H1 (cell line): ENCODE measurements around the gene KIZ. TPM values are rescaled to one million over a fixed set of nuclear protein-coding genes. Genes with fewer than 3 reads are reported as not detected.

Experiments used
- CBX5 ChIP-seq: fragments of 300-800, 300-1000 bp; sonication (generic); IDR thresholded peaks from 2 replicates; pipeline ENCODE4 v1.7.1; 2016; ENCODE audit warnings: antibody characterized with exemption, low read length, low read depth
- KDM1A ChIP-seq: fragments of 200-600, 300-600 bp; sonication (generic); IDR thresholded peaks from 2 replicates; pipeline ENCODE4 v1.7.1; 2016; ENCODE audit warnings: mild to moderate bottlenecking, low read length, borderline replicate concordance
- RXRA ChIP-seq: IDR thresholded peaks from 2 replicates; pipeline ENCODE4 v1.6.1; 2011; ENCODE audit warnings: low read depth, mild to moderate bottlenecking, low read length, moderate library complexity; ENCODE audit not compliant: insufficient read depth
- SIRT6 ChIP-seq: IDR thresholded peaks from one replicate; pipeline ENCODE4 v1.7.1; 2012; ENCODE audit warnings: low read length, inconsistent platforms
- polyA plus RNA-seq, 7 experiments: library from polyadenylated mRNA; depleted of rRNA in 3 of 7; stranded (reverse) in 5 of 7; unstranded in 2 of 7; fragments of >200 nt in 5 of 7; fragments of 200-250 nt in 2 of 7; gene quantifications; 1 replicate in 5 of 7; 2 replicates in 1 of 7; 4 replicates in 1 of 7; pipeline versions ENCODE4 v1.2.1 to v1.2.3, GENCODE V29; 2011 to 2013; ENCODE audit warnings: missing spikeins in 2 of 7, mixed read lengths in 2 of 7
- total RNA-seq: library from RNA; stranded (reverse); fragmentation: NEBNext Ultra II Directional; extraction: Animal tissue kit (Norgen Biotek cat#: 25700); gene quantifications from 2 replicates; pipeline ENCODE4 v1.2.1, GENCODE V29; 2021
- TF ChIP-seq, protein P1 (sequence below): IDR thresholded peaks from 2 replicates; pipeline ENCODE4 v1.6.1; 2012; ENCODE audit warnings: inconsistent platforms

Gene KIZ
- total and polyA plus RNA-seq, 2 of the 8 experiments (the other 6 are each of a cell fraction or from before 2014, with no cell fraction given) = 13.0 to 51.7 TPM

DNA sequence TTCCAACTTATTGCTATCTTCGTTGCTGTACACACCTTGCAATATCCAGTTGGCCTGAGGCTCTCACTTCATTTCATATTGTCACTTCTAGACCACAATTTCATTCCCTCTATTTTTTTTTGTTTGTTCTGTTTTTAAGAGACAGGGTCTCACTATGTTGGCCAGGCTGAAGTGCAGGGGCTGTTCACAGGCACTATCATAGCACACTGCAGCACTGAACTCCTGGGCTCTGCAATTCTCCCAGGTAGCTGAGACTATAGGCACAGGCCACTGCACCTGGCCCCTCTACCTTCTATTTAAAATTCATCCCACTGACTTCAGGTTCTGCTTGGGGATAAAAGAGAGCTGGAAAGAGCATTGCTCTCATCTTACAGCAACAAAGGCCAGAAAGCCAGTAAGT, 15.1 kb upstream of the KIZ start (continued):
- TF ChIP-seq, protein P1, sequence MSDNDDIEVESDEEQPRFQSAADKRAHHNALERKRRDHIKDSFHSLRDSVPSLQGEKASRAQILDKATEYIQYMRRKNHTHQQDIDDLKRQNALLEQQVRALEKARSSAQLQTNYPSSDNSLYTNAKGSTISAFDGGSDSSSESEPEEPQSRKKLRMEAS = no peak
- TF ChIP-seq KDM1A = no peak
- no peak for TF ChIP-seq SIRT6
- no peak for TF ChIP-seq RXRA
- TF ChIP-seq CBX5 = no peak
- TF ChIP-seq, all 59 proteins: peak for 0
